Thyroid gland (tissue), 4 donors: ENCODE data around the gene YES1.

Experiments used
- CTCF ChIP-seq, 6 experiments: fragments of 200-600 bp in 3 of 6; fragments of 450-650 bp in 3 of 6; sonication (generic) in 3 of 6; IDR thresholded peaks; one replicate each; pipeline ENCODE4 v1.5.1; 2016 to 2019; ENCODE audit warnings: antibody characterized with exemption in 6 of 6, mild to moderate bottlenecking in 2 of 6, inconsistent platforms in 1 of 6, moderate library complexity in 1 of 6
- POLR2A ChIP-seq, 2 donors: fragments of 450-650 bp; IDR thresholded peaks; one replicate each; pipeline ENCODE4 v1.6.1; 2017; ENCODE audit warnings: antibody characterized with exemption in 2 of 2, mild to moderate bottlenecking in 2 of 2, moderate library complexity in 1 of 2

- TF ChIP-seq POLR2A (IDR thresholded peaks at IDR 0.05): no peak
- TF ChIP-seq CTCF (IDR thresholded peaks at IDR 0.05): no peak
These were observed 131.7 kb downstream of the YES1 start for GRCh38 chr18:680392-680791.
